PC-9 (cell line): ENCODE results near the gene DCDC2B.
"Not testable (repeated sequence)": the region's sequence is repeated elsewhere in the genome, so short reads cannot be mapped to it uniquely, and the experiment has no call there.

ENCODE experiments used
- CTCF ChIP-seq: fragments of 200-600 bp; sonication (generic); conservative IDR thresholded peaks from 2 replicates; pipeline ENCODE4 v1.6.1; 2017; ENCODE audit warnings: mixed run types, antibody characterized with exemption, mild to moderate bottlenecking, moderate library complexity
- EZH2 ChIP-seq: fragments of 200-600 bp; sonication (generic); IDR thresholded peaks from 2 replicates; pipeline ENCODE4 v1.8.0; 2017; ENCODE audit warnings: antibody characterized with exemption, low read depth

- TF ChIP-seq EZH2, CTCF: not testable (repeated sequence)
These were observed 43.3 kb upstream of the DCDC2B start for GRCh38 chr1:32165633-32166032.
